OCI-LY7 (cell line): ENCODE measurements around the gene DNAH7. TPM values are rescaled to one million over a fixed set of nuclear protein-coding genes. Genes with fewer than 3 reads are reported as not detected.

Experiments
- BruUV-seq: library from RNA; stranded (reverse); fragments of 400-500 nt; replicated peaks from 2 replicates; lab custom pipeline; 2021; lab: Mats Ljungman, UMichigan
- CTCF ChIA-PET: fragments of 300-600 bp; sonication (Branson Sonifier 250); formaldehyde crosslinking; loops from one replicate; lab custom pipeline; 2022; ENCODE audit warnings: antibody characterized with exemption; ENCODE audit not compliant: unreplicated experiment; lab: Charles Lee
- POLR2A ChIA-PET: fragments of 300-600 bp; sonication (Branson Sonifier 250); formaldehyde crosslinking; loops from one replicate; lab custom pipeline; 2022; ENCODE audit warnings: antibody characterized with exemption; lab: Charles Lee
- DNase-seq: peaks from one replicate; pipeline ENCODE4 v3.0.0-alpha.2; 2015; ENCODE audit warnings: low spot score
- H2AFZ ChIP-seq: fragments of 200-600 bp; sonication (generic), shearing (Covaris generic); 2 replicates; pipeline ENCODE4 v1.6.1; 2014; ENCODE audit warnings: mild to moderate bottlenecking, antibody characterized with exemption, low read length, moderate library complexity
- H3K27ac ChIP-seq: fragments of 200-600 bp; sonication (generic); 2 replicates; pipeline ENCODE4 v1.5.1; 2014; ENCODE audit warnings: mixed run types, low read depth, mild to moderate bottlenecking, moderate library complexity, low read length, inconsistent platforms; ENCODE audit not compliant: poor library complexity, severe bottlenecking
- H3K36me3 ChIP-seq: fragments of 200-600 bp; sonication (generic); 2 replicates; pipeline ENCODE4 v1.6.1; 2014; ENCODE audit warnings: mild to moderate bottlenecking, antibody characterized with exemption, low read length, moderate library complexity, mixed read lengths; ENCODE audit not compliant: insufficient read depth
- H3K4me1 ChIP-seq: fragments of 200-600 bp; sonication (generic); 2 replicates; pipeline ENCODE4 v1.5.1; 2014; ENCODE audit warnings: mild to moderate bottlenecking, low read length; ENCODE audit not compliant: insufficient read depth, poor library complexity, severe bottlenecking
- H3K4me2 ChIP-seq: fragments of 200-600 bp; sonication (generic); 2 replicates; pipeline ENCODE4 v1.6.1; 2014; ENCODE audit warnings: mild to moderate bottlenecking, low read length
- H3K4me3 ChIP-seq: fragments of 200-600 bp; sonication (generic); 2 replicates; pipeline ENCODE4 v1.5.1; 2014; ENCODE audit warnings: mild to moderate bottlenecking, low read depth, low read length; ENCODE audit not compliant: poor library complexity, severe bottlenecking
- H3K79me2 ChIP-seq: fragments of 200-600 bp; sonication (generic); 2 replicates; pipeline ENCODE4 v1.6.1; 2016; ENCODE audit warnings: low read depth, mild to moderate bottlenecking, low read length, moderate library complexity, mixed read lengths; ENCODE audit not compliant: insufficient read depth
- H3K9me2 ChIP-seq: fragments of 200-600 bp; sonication (generic); 2 replicates; pipeline ENCODE4 v1.6.1; 2016; ENCODE audit warnings: mild to moderate bottlenecking, low read length, mixed read lengths; ENCODE audit not compliant: insufficient read depth
- H3K9me3 ChIP-seq: fragments of 200-600 bp; sonication (generic); 2 replicates; pipeline ENCODE4 v1.6.1; 2014; ENCODE audit warnings: mild to moderate bottlenecking, mixed run types, low read length, mixed read lengths
- H4K20me1 ChIP-seq: fragments of 200-600 bp; sonication (generic); 2 replicates; pipeline ENCODE4 v1.6.1; 2014; ENCODE audit warnings: mild to moderate bottlenecking, antibody characterized with exemption, low read length, moderate library complexity, mixed read lengths; ENCODE audit not compliant: insufficient read depth
- EZH2phosphoT487 ChIP-seq: fragments of 200-600 bp; sonication (generic); IDR thresholded peaks from 2 replicates; pipeline ENCODE4 v1.6.1; 2018; ENCODE audit warnings: low read depth, borderline replicate concordance, mild to moderate bottlenecking, mixed run types, antibody characterized with exemption, low read length, moderate library complexity, mixed read lengths
- intact Hi-C: fragments of 100-400 bp; cut with micrococcal nuclease; formaldehyde crosslinking; loops from one replicate; pipeline ENCODE4 v1.10.0; 2022; ENCODE audit not compliant: unreplicated experiment
- total RNA-seq, 2 experiments: library from RNA; depleted of rRNA in 1 of 2; stranded (reverse); fragments of >200 nt in 1 of 2; shearing (Covaris generic) in 1 of 2; gene quantifications; 2 replicates each; pipeline ENCODE4 v1.2.3, GENCODE V29; 2014 to 2022
- TF ChIP-seq, protein P1 (sequence below): fragments of 200-600 bp; sonication (generic); conservative IDR thresholded peaks from 2 replicates; pipeline ENCODE4 v1.5.1; 2014; ENCODE audit warnings: mild to moderate bottlenecking, antibody characterized with exemption, low read length, moderate library complexity, mixed read lengths

DNAH7 gene
- total RNA-seq, 2 experiments from 2014 or later: not detected

DNA sequence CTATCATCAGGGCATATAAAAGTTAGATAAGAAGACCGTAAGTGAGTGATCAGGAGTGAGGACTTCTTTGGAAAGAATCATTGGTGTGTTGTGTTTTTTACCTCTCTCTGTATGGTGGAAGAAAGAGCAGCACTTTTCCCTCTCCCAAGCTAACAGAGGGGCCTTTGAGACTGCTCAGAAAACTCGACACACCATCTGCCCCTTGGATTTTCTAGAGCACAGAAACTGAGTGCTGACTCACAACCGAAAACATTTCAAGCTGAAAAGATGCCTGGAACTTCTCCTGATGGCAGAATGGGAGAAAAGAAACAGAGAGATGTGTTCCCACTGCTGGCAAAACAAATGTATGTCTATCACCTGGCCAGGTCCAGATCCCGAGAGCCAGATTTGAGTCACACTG is 156.6 kb downstream of the DNAH7 start:
- no peaks in the 10 kb centered on the region for H4K20me1 ChIP-seq
- intact Hi-C loops: no loop called here
- no peak overlapping the region for H3K4me3 ChIP-seq
- no peak for DNase-seq
- ChIA-PET CTCF (no interaction called here), POLR2A (interaction anchor here (0.6 kb wide), 1 partner anchor 292 kb away, joined by 3 read pairs; no protein-coding TSS in a partner anchor)
- H3K27ac ChIP-seq: no peak overlapping the region
- H3K79me2 ChIP-seq: no peaks in the 10 kb centered on the region
- H3K36me3 ChIP-seq: no peaks in the 10 kb centered on the region
- no peaks in the 10 kb centered on the region for H3K9me3 ChIP-seq
- H2AFZ ChIP-seq: no peak overlapping the region
- H3K4me2 ChIP-seq: no peak overlapping the region
- H3K4me1 ChIP-seq: no peaks in the 10 kb centered on the region
- no peak for TF ChIP-seq EZH2phosphoT487
- TF ChIP-seq, protein P1, sequence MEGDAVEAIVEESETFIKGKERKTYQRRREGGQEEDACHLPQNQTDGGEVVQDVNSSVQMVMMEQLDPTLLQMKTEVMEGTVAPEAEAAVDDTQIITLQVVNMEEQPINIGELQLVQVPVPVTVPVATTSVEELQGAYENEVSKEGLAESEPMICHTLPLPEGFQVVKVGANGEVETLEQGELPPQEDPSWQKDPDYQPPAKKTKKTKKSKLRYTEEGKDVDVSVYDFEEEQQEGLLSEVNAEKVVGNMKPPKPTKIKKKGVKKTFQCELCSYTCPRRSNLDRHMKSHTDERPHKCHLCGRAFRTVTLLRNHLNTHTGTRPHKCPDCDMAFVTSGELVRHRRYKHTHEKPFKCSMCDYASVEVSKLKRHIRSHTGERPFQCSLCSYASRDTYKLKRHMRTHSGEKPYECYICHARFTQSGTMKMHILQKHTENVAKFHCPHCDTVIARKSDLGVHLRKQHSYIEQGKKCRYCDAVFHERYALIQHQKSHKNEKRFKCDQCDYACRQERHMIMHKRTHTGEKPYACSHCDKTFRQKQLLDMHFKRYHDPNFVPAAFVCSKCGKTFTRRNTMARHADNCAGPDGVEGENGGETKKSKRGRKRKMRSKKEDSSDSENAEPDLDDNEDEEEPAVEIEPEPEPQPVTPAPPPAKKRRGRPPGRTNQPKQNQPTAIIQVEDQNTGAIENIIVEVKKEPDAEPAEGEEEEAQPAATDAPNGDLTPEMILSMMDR: no peak
- H3K9me2 ChIP-seq: no peaks in the 10 kb centered on the region
- BruUV-seq: no TSS peak

DNA sequence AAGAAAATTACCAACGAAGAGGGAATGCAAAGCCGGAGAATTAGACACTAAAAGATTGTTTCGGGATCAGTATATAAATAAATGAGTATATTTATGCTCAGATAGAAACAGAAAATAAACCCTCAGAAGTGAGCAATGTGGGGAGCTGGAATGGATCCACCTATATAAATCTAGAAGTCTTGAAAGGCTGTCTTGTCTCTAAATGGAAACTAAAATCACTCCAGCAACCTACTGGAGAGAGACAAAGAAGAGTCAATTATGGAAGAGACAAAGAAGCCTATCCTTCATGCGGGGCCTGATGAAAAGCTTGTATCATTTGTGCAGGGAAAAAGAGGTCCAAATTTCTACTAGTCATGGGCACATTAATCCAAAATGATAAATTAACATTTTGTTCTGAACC is 158.1 kb downstream of the DNAH7 start:
- H2AFZ ChIP-seq: no peak overlapping the region
- POLR2A ChIA-PET: interaction anchor here (0.6 kb wide), 1 partner anchor 14 kb away, joined by 3 read pairs; no protein-coding TSS in a partner anchor
- no TSS peak for BruUV-seq
- H3K79me2 ChIP-seq: no peaks in the 10 kb centered on the region
- no peaks in the 10 kb centered on the region for H3K36me3 ChIP-seq
- H3K4me2 ChIP-seq: no peak overlapping the region
- H3K4me1 ChIP-seq: no peaks in the 10 kb centered on the region
- no peaks in the 10 kb centered on the region for H4K20me1 ChIP-seq
- intact Hi-C loops: no loop called here
- CTCF ChIA-PET: no interaction called here
- no peak for TF ChIP-seq EZH2phosphoT487
- TF ChIP-seq, protein P1: no peak
- DNase-seq: no peak
- H3K4me3 ChIP-seq: no peak overlapping the region
- no peak overlapping the region for H3K27ac ChIP-seq
- no peaks in the 10 kb centered on the region for H3K9me2 ChIP-seq
- H3K9me3 ChIP-seq: no peaks in the 10 kb centered on the region

DNA sequence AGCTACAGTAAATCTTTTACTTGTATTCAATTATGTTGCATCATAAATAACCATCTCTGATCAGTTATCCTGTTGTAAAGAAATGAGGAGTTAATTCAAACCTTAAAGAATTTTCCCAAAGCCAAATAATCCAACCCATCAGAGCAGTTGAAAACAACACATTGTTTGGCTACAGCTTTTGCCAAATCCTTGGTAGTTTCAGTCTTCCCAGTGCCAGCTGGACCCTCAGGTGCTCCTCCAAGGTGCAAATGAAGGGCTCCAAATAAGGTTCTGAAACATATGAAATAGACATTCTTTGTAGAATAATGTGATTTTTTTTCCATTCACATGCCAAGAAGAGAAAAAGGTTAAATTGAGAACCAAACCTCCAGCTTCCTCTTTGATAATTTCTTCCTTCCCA is 158.7 kb downstream of the DNAH7 start:
- DNase-seq: no peak
- intact Hi-C loops: no loop called here
- no peaks in the 10 kb centered on the region for H4K20me1 ChIP-seq
- no peak overlapping the region for H3K4me2 ChIP-seq
- no peaks in the 10 kb centered on the region for H3K9me3 ChIP-seq
- H2AFZ ChIP-seq: no peak overlapping the region
- TF ChIP-seq, protein P1: no peak
- no peak for TF ChIP-seq EZH2phosphoT487
- H3K36me3 ChIP-seq: no peaks in the 10 kb centered on the region
- H3K27ac ChIP-seq: no peak overlapping the region
- ChIA-PET CTCF (no interaction called here), POLR2A (no interaction called here)
- no TSS peak for BruUV-seq
- H3K4me3 ChIP-seq: no peak overlapping the region
- H3K9me2 ChIP-seq: no peaks in the 10 kb centered on the region
- H3K4me1 ChIP-seq: no peaks in the 10 kb centered on the region
- H3K79me2 ChIP-seq: no peaks in the 10 kb centered on the region
